Right renal cortex interstitium (tissue), 3 donors: ENCODE data around the gene METTL23. TPM values are rescaled to one million over a fixed set of nuclear protein-coding genes. Genes with fewer than 3 reads are reported as not detected.

Experiments used
- DNase-seq, 3 donors: peaks; one replicate each; pipeline ENCODE4 v3.0.0-alpha.2; 2013; ENCODE audit warnings: low read depth in 3 of 3, low spot score in 2 of 3
- polyA plus RNA-seq, 3 donors: library from polyadenylated mRNA; unstranded; fragments of 120-200 nt; gene quantifications; one replicate each; pipeline ENCODE4 v1.2.1, GENCODE V29; 2013; ENCODE audit not compliant: insufficient read length in 3 of 3

METTL23 gene
- polyA plus RNA-seq, 3 donors, result 43.3 to 47.3 (median 44.8) TPM

- no peak for DNase-seq
These were observed 25.4 kb downstream of the METTL23 start for GRCh38 chr17:76752006-76752405.

GRCh38 chr17:76753061-76753961 lies 26.7 kb downstream of the METTL23 start:
- DNase-seq, result no peak

- no peak for DNase-seq
These were observed 28.6 kb downstream of the METTL23 start for GRCh38 chr17:76755285-76755684.

GRCh38 chr17:76757256-76757655 lies 30.6 kb downstream of the METTL23 start:
- DNase-seq, result no peak

GRCh38 chr17:76758570-76758969 lies 31.9 kb downstream of the METTL23 start:
- DNase-seq, result no peak

- DNase-seq, result no peak
These were observed 46.3 kb downstream of the METTL23 start for GRCh38 chr17:76772842-76773525.

GRCh38 chr17:76775021-76775600 lies 48.5 kb downstream of the METTL23 start:
- DNase-seq, result no peak

- no peak for DNase-seq
These were observed 54.7 kb downstream of the METTL23 start for GRCh38 chr17:76781056-76781982.

GRCh38 chr17:76783146-76783545 lies 56.5 kb downstream of the METTL23 start:
- no peak for DNase-seq

Other genes with a start within 250 kb of the METTL23 start
- gene RHBDF2, start 225.4 kb upstream of the METTL23 start, polyA plus RNA-seq, result 1 to 10 TPM; 5.6 to 7.2 (median 5.7) TPM
- 10 to 100 TPM in 2 of 3 donors, 1 to 10 TPM in 1; 9.2 to 13.4 (median 11.1) TPM for gene CYGB, start 189.1 kb upstream of the METTL23 start, polyA plus RNA-seq
- 1 to 10 TPM; 2.2 to 3.7 (median 3.0) TPM for gene PRCD, start 186.8 kb upstream of the METTL23 start, polyA plus RNA-seq
- 1 to 10 TPM; 8.5 to 9.9 (median 9.6) TPM for gene ST6GALNAC2, start 141.0 kb upstream of the METTL23 start, polyA plus RNA-seq
- under 1 TPM; 0.18 to 0.43 (median 0.25) TPM for gene ST6GALNAC1, start 83.1 kb upstream of the METTL23 start, polyA plus RNA-seq
- 100 to 1,000 TPM; 107 to 119 (median 114) TPM for gene MXRA7, start 15.9 kb upstream of the METTL23 start, polyA plus RNA-seq
- 10 to 100 TPM; 21.1 to 25.8 (median 21.9) TPM for gene JMJD6, start 233 bp upstream of the METTL23 start, polyA plus RNA-seq
- gene SRSF2, start 10.5 kb downstream of the METTL23 start, polyA plus RNA-seq, result 100 to 1,000 TPM; 395 to 434 (median 415) TPM
- gene MFSD11, start 11.3 kb downstream of the METTL23 start, polyA plus RNA-seq, result 10 to 100 TPM; 24.6 to 27.7 (median 25.6) TPM
- gene MGAT5B, start 141.6 kb downstream of the METTL23 start, polyA plus RNA-seq, result 1 to 10 TPM; 1.1 to 1.3 (median 1.1) TPM